B cell (primary cell): ENCODE data around the gene SMIM41.
A peak's percentile ranks its signal among the peaks of the same experiment; 100 is the strongest.

ENCODE experiments used
- EZH2 ChIP-seq: IDR thresholded peaks from 2 replicates; pipeline ENCODE4 v1.6.1; 2012; ENCODE audit warnings: borderline replicate concordance, low read depth, mild to moderate bottlenecking, moderate library complexity, low read length; ENCODE audit not compliant: insufficient read depth, poor library complexity, severe bottlenecking
- TF ChIP-seq, protein P1 (sequence below): fragments of 200-600 bp; IDR thresholded peaks from one replicate; pipeline ENCODE4 v1.8.0; 2022; ENCODE audit warnings: antibody characterized with exemption, mild to moderate bottlenecking

DNA sequence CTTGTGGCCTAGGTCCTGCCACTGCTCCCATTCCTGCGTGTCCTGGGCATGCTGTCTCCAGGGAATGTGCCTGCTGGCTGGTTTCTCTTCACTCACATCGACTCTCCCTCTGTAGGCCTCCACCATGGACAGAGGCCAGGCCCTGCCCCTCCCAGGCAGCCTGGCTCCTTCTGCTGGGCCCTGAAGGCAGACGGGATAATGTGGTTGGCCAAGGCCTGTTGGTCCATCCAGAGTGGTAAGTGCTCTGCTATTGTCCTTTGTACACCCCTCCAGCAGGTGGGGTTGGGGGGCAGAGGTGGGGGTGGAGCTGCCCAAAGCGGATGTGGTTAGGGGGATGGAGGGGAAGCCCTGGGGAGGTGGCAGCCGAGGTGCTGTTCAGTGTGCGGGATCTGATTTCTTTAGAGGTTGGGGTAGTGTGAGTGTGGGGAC, 37.8 kb upstream of the SMIM41 start:
- TF ChIP-seq, protein P1, sequence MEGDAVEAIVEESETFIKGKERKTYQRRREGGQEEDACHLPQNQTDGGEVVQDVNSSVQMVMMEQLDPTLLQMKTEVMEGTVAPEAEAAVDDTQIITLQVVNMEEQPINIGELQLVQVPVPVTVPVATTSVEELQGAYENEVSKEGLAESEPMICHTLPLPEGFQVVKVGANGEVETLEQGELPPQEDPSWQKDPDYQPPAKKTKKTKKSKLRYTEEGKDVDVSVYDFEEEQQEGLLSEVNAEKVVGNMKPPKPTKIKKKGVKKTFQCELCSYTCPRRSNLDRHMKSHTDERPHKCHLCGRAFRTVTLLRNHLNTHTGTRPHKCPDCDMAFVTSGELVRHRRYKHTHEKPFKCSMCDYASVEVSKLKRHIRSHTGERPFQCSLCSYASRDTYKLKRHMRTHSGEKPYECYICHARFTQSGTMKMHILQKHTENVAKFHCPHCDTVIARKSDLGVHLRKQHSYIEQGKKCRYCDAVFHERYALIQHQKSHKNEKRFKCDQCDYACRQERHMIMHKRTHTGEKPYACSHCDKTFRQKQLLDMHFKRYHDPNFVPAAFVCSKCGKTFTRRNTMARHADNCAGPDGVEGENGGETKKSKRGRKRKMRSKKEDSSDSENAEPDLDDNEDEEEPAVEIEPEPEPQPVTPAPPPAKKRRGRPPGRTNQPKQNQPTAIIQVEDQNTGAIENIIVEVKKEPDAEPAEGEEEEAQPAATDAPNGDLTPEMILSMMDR: peak; percentile 57
- no peak for TF ChIP-seq EZH2
